H1 (cell line): Measurements from ENCODE around the gene ETV5. TPM values are rescaled to one million over a fixed set of nuclear protein-coding genes. Genes with fewer than 3 reads are reported as not detected.

Experiments
- EGR1 ChIP-seq: IDR thresholded peaks from 2 replicates; pipeline ENCODE4 v1.6.1; 2011; ENCODE audit warnings: low read depth, low read length, borderline replicate concordance
- polyA plus RNA-seq, 7 experiments: library from polyadenylated mRNA; depleted of rRNA in 3 of 7; stranded (reverse) in 5 of 7; unstranded in 2 of 7; fragments of >200 nt in 5 of 7; fragments of 200-250 nt in 2 of 7; gene quantifications; 1 replicate in 5 of 7; 2 replicates in 1 of 7; 4 replicates in 1 of 7; pipeline versions ENCODE4 v1.2.1 to v1.2.3, GENCODE V29; 2011 to 2013; ENCODE audit warnings: missing spikeins in 2 of 7, mixed read lengths in 2 of 7
- total RNA-seq: library from RNA; stranded (reverse); fragmentation: NEBNext Ultra II Directional; extraction: Animal tissue kit (Norgen Biotek cat#: 25700); gene quantifications from 2 replicates; pipeline ENCODE4 v1.2.1, GENCODE V29; 2021

Gene ETV5
- total and polyA plus RNA-seq, 2 of the 8 experiments (the other 6 are each of a cell fraction or from before 2014, with no cell fraction given): 13.1 to 36.9 TPM

- TF ChIP-seq EGR1: no peak
- TF ChIP-seq, all 59 proteins: peak for 0
These were observed 16.4 kb downstream of the ETV5 start (continued) for GRCh38 chr3:186092360-186093070.
